ENCODE data around the gene MCHR2.

Gene MCHR2

DNA sequence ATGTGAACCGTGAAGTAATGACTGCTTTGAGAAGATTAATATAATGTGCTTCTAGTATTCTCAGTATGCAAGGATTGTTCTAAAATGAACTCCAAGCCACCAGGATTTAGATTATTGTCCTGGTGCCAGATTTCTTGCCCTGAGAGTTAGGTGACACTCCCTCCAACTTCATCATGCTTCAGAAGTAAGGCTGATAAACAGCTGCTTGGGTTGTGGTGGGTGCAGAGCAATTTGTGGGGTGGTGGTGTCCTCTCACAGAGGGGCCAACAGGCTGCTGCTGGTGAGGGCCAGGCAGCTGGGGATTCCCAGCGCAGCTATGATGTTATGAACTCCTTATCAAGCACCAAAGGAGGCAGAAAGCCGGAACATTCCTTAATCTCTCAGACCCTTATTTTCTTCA lies 114.6 kb downstream of the MCHR2 start:
- no peaks in the 10 kb centered on the region for H3K9me3 ChIP-seq
- no peaks in the 10 kb centered on the region for H3K4me1 ChIP-seq (ENCODE audit: control insufficient read depth in 1 of 2, insufficient read depth in 1 of 2, low read depth in 1 of 2, low read length in 1 of 2)
- no peak overlapping the region for H3K4me3 ChIP-seq (ENCODE audit: low read depth in 1 of 2, low read length in 1 of 2)
- H3K27me3 ChIP-seq, result no peaks in the 10 kb centered on the region
- H3K36me3 ChIP-seq, result no peaks in the 10 kb centered on the region
- no peak overlapping the region for H3K27ac ChIP-seq
- TF ChIP-seq CTCF (IDR thresholded peaks at IDR 0.05), result no peak

GRCh38 chr6:99875068-99875467 lies 119.0 kb downstream of the MCHR2 start:
- H3K9me3 ChIP-seq, result no peaks in the 10 kb centered on the region
- no peaks in the 10 kb centered on the region for H3K36me3 ChIP-seq
- no peak overlapping the region for H3K27ac ChIP-seq
- H3K4me3 ChIP-seq (ENCODE audit: low read depth in 1 of 2, low read length in 1 of 2), result no peak overlapping the region
- no peaks in the 10 kb centered on the region for H3K4me1 ChIP-seq (ENCODE audit: control insufficient read depth in 1 of 2, insufficient read depth in 1 of 2, low read depth in 1 of 2, low read length in 1 of 2)
- H3K27me3 ChIP-seq, result no peaks in the 10 kb centered on the region
- TF ChIP-seq CTCF (IDR thresholded peaks at IDR 0.05), result no peak

- Histone ChIP-seq H3K4me3 (ENCODE audit: low read depth in 1 of 2, low read length in 1 of 2) (no peak overlapping the region), H3K27me3 (peaks cover 20% of the 10 kb centered on the region), H3K36me3 (no peaks in the 10 kb centered on the region), H3K4me1 (ENCODE audit: control insufficient read depth in 1 of 2, insufficient read depth in 1 of 2, low read depth in 1 of 2, low read length in 1 of 2) (no peaks in the 10 kb centered on the region), H3K27ac (no peak overlapping the region), H3K9me3 (no peaks in the 10 kb centered on the region)
- no peak for TF ChIP-seq CTCF (IDR thresholded peaks at IDR 0.05)
These were observed 120.9 kb downstream of the MCHR2 start for GRCh38 chr6:99873084-99873483.

DNA sequence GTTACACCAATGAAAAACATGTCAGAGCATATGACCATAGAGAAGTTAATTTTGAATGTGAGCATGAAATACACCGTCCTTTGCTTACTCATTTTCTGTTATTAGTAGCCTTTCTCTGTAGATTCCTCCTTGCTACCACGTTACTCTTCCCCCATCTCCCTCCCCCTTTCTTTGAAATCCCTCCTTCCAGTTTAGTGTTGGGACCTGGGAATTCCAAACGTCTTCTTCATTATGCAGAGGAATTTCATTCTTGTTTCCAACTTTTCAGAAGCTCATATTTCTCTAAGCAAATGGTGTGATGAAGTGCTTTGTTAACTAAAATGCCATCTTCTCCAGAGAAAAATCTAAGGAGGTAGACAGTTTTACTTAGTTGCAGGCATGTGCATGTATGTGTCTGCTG lies 122.4 kb downstream of the MCHR2 start:
- no peaks in the 10 kb centered on the region for H3K4me1 ChIP-seq (ENCODE audit: control insufficient read depth in 1 of 2, insufficient read depth in 1 of 2, low read depth in 1 of 2, low read length in 1 of 2)
- H3K36me3 ChIP-seq, result no peaks in the 10 kb centered on the region
- TF ChIP-seq CTCF (IDR thresholded peaks at IDR 0.05), result no peak
- H3K9me3 ChIP-seq, result no peaks in the 10 kb centered on the region
- no peak overlapping the region for H3K27ac ChIP-seq
- H3K27me3 ChIP-seq, result peaks cover 29% of the 10 kb centered on the region
- no peak overlapping the region for H3K4me3 ChIP-seq (ENCODE audit: low read depth in 1 of 2, low read length in 1 of 2)
